ENCODE measurements around the gene SPINT1.
"Not testable (repeated sequence)": the region's sequence is repeated elsewhere in the genome, so short reads cannot be mapped to it uniquely, and the experiment has no call there.

The SPINT1 gene

GRCh38 chr15:40858706-40859105, 14.9 kb downstream of the SPINT1 start:
- DNase-seq (ENCODE audit: low spot score): no peak

- peak; percentile 86 for DNase-seq (ENCODE audit: low spot score)
These were observed 15.5 kb downstream of the SPINT1 start for GRCh38 chr15:40859206-40859851.

- DNase-seq (ENCODE audit: low spot score): not testable (repeated sequence)
These were observed 17.3 kb downstream of the SPINT1 start for GRCh38 chr15:40861147-40861546.

GRCh38 chr15:40863660-40864270, 19.9 kb downstream of the SPINT1 start:
- DNase-seq (ENCODE audit: low spot score): no peak

GRCh38 chr15:40867199-40867598, 23.4 kb downstream of the SPINT1 start:
- DNase-seq (ENCODE audit: low spot score): no peak

- no peak for DNase-seq (ENCODE audit: low spot score)
These were observed 25.8 kb downstream of the SPINT1 start for GRCh38 chr15:40869686-40870085.

- DNase-seq (ENCODE audit: low spot score): no peak
These were observed 26.9 kb downstream of the SPINT1 start for GRCh38 chr15:40870716-40871115.

GRCh38 chr15:40871749-40872617, 28.1 kb downstream of the SPINT1 start:
- DNase-seq (ENCODE audit: low spot score): no peak

GRCh38 chr15:40872791-40873693, 29.2 kb downstream of the SPINT1 start:
- no peak for DNase-seq (ENCODE audit: low spot score)

GRCh38 chr15:40873694-40874561, 30.1 kb downstream of the SPINT1 start, which contains the start of gene RHOV:
TSS of gene RHOV (minus strand) at chr15:40874234. CDS start at chr15:40874139, 95 bp downstream.
- DNase-seq (ENCODE audit: low spot score): peak; percentile 29

GRCh38 chr15:40875991-40876730, 32.3 kb downstream of the SPINT1 start:
- DNase-seq (ENCODE audit: low spot score): no peak

- no peak for DNase-seq (ENCODE audit: low spot score)
These were observed 33.8 kb downstream of the SPINT1 start for GRCh38 chr15:40877694-40878093.

GRCh38 chr15:40878785-40879184, 34.9 kb downstream of the SPINT1 start:
- DNase-seq (ENCODE audit: low spot score): peak; percentile 55

GRCh38 chr15:40879609-40880008, 35.8 kb downstream of the SPINT1 start:
- no peak for DNase-seq (ENCODE audit: low spot score)

- DNase-seq (ENCODE audit: low spot score): no peak
These were observed 37.5 kb downstream of the SPINT1 start for GRCh38 chr15:40881351-40881750.

GRCh38 chr15:40886586-40886985, 42.7 kb downstream of the SPINT1 start:
- DNase-seq (ENCODE audit: low spot score): no peak

GRCh38 chr15:40889112-40889511, 45.3 kb downstream of the SPINT1 start:
- no peak for DNase-seq (ENCODE audit: low spot score)

- no peak for DNase-seq (ENCODE audit: low spot score)
These were observed 47.3 kb downstream of the SPINT1 start for GRCh38 chr15:40891138-40891537.

- DNase-seq (ENCODE audit: low spot score): peak; percentile 32
These were observed 48.1 kb downstream of the SPINT1 start for GRCh38 chr15:40891810-40892446.

All from activated CD4-positive, alpha-beta T cell treated with anti-CD3 and anti-CD28 coated beads, Interleukin-2, Interleukin-4, amounts not matched to agents 100 ng/mL and 50 ng/mL, durations not matched to agents 16 hours and 8 hours (primary cell).